Measurements from ENCODE around the gene DMXL2.

GRCh38 chr15:51580982-51581381 is 41.6 kb downstream of the DMXL2 start:
- TF ChIP-seq CTCF (conservative IDR thresholded peaks at IDR 0.05) (no peak), EZH2 (IDR thresholded peaks at IDR 0.05; ENCODE audit: low read depth) (no peak)
